Kidney (tissue), 14 donors: ENCODE data around the gene P4HTM. TPM values are rescaled to one million over a fixed set of nuclear protein-coding genes. Genes with fewer than 3 reads are reported as not detected.

Source experiments
- DNase-seq, 5 donors: peaks; one replicate each; pipeline ENCODE4 v3.0.0-alpha.2; 2013 to 2020
- FAIRE-seq: peaks from 2 replicates; lab custom pipeline; 2012; peaks lifted over from hg19 to GRCh38; lab: Jason Lieb, UNC
- H3K27ac ChIP-seq, 2 donors: one replicate each; pipeline ENCODE4 v1.7.0; 2013; ENCODE audit warnings: low read depth in 2 of 2, low read length in 2 of 2, inconsistent platforms in 1 of 2
- H3K27me3 ChIP-seq: one replicate; pipeline ENCODE4 v1.7.1; 2013; ENCODE audit warnings: low read length, inconsistent platforms; ENCODE audit not compliant: control insufficient read depth, insufficient read depth
- H3K36me3 ChIP-seq, 3 donors: one replicate each; pipeline versions ENCODE4 v1.7.0 to v1.7.1; 2013; ENCODE audit warnings: low read length in 3 of 3, control low read depth in 1 of 3, inconsistent platforms in 1 of 3; ENCODE audit not compliant: insufficient read depth in 3 of 3, control insufficient read depth in 2 of 3
- H3K4me1 ChIP-seq, 3 donors: one replicate each; pipeline versions ENCODE4 v1.7.0 to v1.7.1; 2013; ENCODE audit warnings: low read length in 3 of 3, inconsistent platforms in 1 of 3, low read depth in 1 of 3; ENCODE audit not compliant: control insufficient read depth in 2 of 3, insufficient read depth in 2 of 3
- H3K4me3 ChIP-seq, 3 donors: one replicate each; pipeline versions ENCODE4 v1.7.0 to v1.8.1; 2013; ENCODE audit warnings: low read length in 3 of 3, control low read depth in 1 of 3, inconsistent platforms in 1 of 3
- H3K9ac ChIP-seq, 3 donors: one replicate each; pipeline versions ENCODE4 v1.7.0 to v1.7.1; 2013; ENCODE audit warnings: low read length in 3 of 3, control low read depth in 1 of 3, inconsistent platforms in 1 of 3
- H3K9me3 ChIP-seq, 3 donors: one replicate each; pipeline versions ENCODE4 v1.7.0 to v1.7.1; 2013; ENCODE audit warnings: low read length in 3 of 3, control low read depth in 1 of 3, inconsistent platforms in 1 of 3; ENCODE audit not compliant: control insufficient read depth in 2 of 3, insufficient read depth in 1 of 3
- intact Hi-C: fragments of 100-400 bp; cut with DNase I; formaldehyde crosslinking; loops from one replicate; pipeline ENCODE4 v1.11.1; 2022
- polyA plus RNA-seq: library from polyadenylated mRNA; stranded (reverse); fragments of 350-450 nt; fragmentation: Illumina TruSeq; extraction: RNeasy Lipid Tissue Mini Kit (QIAGEN cat#74804); gene quantifications from one replicate; pipeline ENCODE4 v1.2.3, GENCODE V29; 2014; ENCODE audit warnings: low read depth, low replicate concordance; ENCODE audit not compliant: insufficient read depth
- total RNA-seq: library from RNA; stranded (reverse); fragmentation: NEBNext Ultra II Directional; extraction: Animal tissue kit (Norgen Biotek cat#: 25700); gene quantifications from one replicate; pipeline ENCODE4 v1.2.1, GENCODE V29; 2021
- TF ChIP-seq, protein P1 (sequence below): IDR thresholded peaks from 3 replicates; pipeline ENCODE4 v1.5.1; 2012; ENCODE audit warnings: mild to moderate bottlenecking, moderate library complexity, borderline replicate concordance; ENCODE audit not compliant: insufficient read depth; ENCODE audit errors: extremely low read depth
- donor health status: control.
- donor health status: control.
- donor health status: control.
- donor health status: control.
- donor health status: control.
- donor health status: DM: yes; HTN: yes; CAD: no.
- donor health status: Normal renal cell carcinoma (clear cell type).

The P4HTM gene
- total and polyA plus RNA-seq, 2 donors from 2014 or later = 63.7 to 72.6 TPM

GRCh38 chr3:49025793-49026520 lies 35.9 kb downstream of the P4HTM start:
- Histone ChIP-seq H3K4me3 (no peak overlapping the region), H3K27ac (no peak overlapping the region), H3K9me3 (no peaks in the 10 kb centered on the region), H3K36me3 (peaks cover 7 to 45% (median 23%) of the 10 kb centered on the region in 3 donors), H3K9ac (no peak overlapping the region), H3K4me1 (peaks cover 0 to 27% (median 9%) of the 10 kb centered on the region in 3 donors), H3K27me3 (no peaks in the 10 kb centered on the region)
- TF ChIP-seq, protein P1, sequence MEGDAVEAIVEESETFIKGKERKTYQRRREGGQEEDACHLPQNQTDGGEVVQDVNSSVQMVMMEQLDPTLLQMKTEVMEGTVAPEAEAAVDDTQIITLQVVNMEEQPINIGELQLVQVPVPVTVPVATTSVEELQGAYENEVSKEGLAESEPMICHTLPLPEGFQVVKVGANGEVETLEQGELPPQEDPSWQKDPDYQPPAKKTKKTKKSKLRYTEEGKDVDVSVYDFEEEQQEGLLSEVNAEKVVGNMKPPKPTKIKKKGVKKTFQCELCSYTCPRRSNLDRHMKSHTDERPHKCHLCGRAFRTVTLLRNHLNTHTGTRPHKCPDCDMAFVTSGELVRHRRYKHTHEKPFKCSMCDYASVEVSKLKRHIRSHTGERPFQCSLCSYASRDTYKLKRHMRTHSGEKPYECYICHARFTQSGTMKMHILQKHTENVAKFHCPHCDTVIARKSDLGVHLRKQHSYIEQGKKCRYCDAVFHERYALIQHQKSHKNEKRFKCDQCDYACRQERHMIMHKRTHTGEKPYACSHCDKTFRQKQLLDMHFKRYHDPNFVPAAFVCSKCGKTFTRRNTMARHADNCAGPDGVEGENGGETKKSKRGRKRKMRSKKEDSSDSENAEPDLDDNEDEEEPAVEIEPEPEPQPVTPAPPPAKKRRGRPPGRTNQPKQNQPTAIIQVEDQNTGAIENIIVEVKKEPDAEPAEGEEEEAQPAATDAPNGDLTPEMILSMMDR = no peak
- DNase-seq = no peak
- FAIRE-seq = no peak
- intact Hi-C loops = no loop called here

- H3K9me3 ChIP-seq = no peaks in the 10 kb centered on the region
- no peak overlapping the region for H3K4me3 ChIP-seq
- no peak overlapping the region for H3K27ac ChIP-seq
- intact Hi-C loops = no loop called here
- H3K4me1 ChIP-seq = peaks cover 0 to 27% (median 9%) of the 10 kb centered on the region in 3 donors
- no peaks in the 10 kb centered on the region for H3K27me3 ChIP-seq
- H3K36me3 ChIP-seq = peaks cover 9 to 49% (median 24%) of the 10 kb centered on the region in 3 donors
- TF ChIP-seq, protein P1 = no peak
- FAIRE-seq (no peak), DNase-seq (peak in 1 of 5 donors; percentile 27)
- H3K9ac ChIP-seq = no peak overlapping the region
Observed at GRCh38 chr3:49026536-49026935, 36.5 kb downstream of the P4HTM start.

GRCh38 chr3:49027634-49028033 lies 37.6 kb downstream of the P4HTM start:
- intact Hi-C loops = no loop called here
- Histone ChIP-seq H3K27ac (no peak overlapping the region), H3K4me1 (peaks cover 0 to 24% (median 9%) of the 10 kb centered on the region in 3 donors), H3K4me3 (no peak overlapping the region), H3K9me3 (no peaks in the 10 kb centered on the region), H3K27me3 (no peaks in the 10 kb centered on the region), H3K36me3 (peaks cover 15 to 60% (median 35%) of the 10 kb centered on the region in 3 donors), H3K9ac (no peak overlapping the region)
- DNase-seq (peak in 1 of 5 donors; percentile 34), FAIRE-seq (no peak)
- TF ChIP-seq, protein P1 = no peak
